ENCODE measurements around the gene PI4KA.

The PI4KA gene

GRCh38 chr22:20858615-20859416 is at the start of gene PI4KA, which contains the start of gene SNAP29:
Gene PI4KA (minus strand): TSS chr22:20858811. CDS start chr22:20858725, 86 bp downstream.
Gene SNAP29 (plus strand): TSS chr22:20859007. CDS start chr22:20859111, 104 bp downstream.
- Histone ChIP-seq H3K4me1 (ENCODE audit: control insufficient read depth, low read length) (peaks cover 21% of the 10 kb centered on the region), H3K9me3 (ENCODE audit: control insufficient read depth, insufficient read depth, low read length) (no peaks in the 10 kb centered on the region), H4K20me1 (ENCODE audit: control insufficient read depth, insufficient read depth, low read depth, low read length) (peaks cover 14% of the 10 kb centered on the region; the same call in 1 of the 2 replicates), H3K79me2 (ENCODE audit: control insufficient read depth, low read length) (peaks cover 61% of the 10 kb centered on the region), H3K27me3 (ENCODE audit: control insufficient read depth, low read length) (no peaks in the 10 kb centered on the region), H3K4me3 (ENCODE audit: low read length) (peak within 1 kb of the TSS; percentile 97), H3K27ac (ENCODE audit: low read depth, low read length) (peak within 1 kb of the TSS; percentile 48), H3F3A (ENCODE audit: control insufficient read depth, insufficient read depth) (no peaks in the 10 kb centered on the region), H3K4me2 (ENCODE audit: low read length) (peak within 1 kb of the TSS; percentile 94), H3K36me3 (ENCODE audit: control insufficient read depth, low read length) (no peaks in the 10 kb centered on the region; the same call in 1 of the 2 replicates), H3K9me2 (replicated peaks; ENCODE audit: control insufficient read depth, low read length) (no peaks in the 10 kb centered on the region)
- TF ChIP-seq EZH2phosphoT487 (IDR thresholded peaks at IDR 0.05; ENCODE audit: borderline replicate concordance, low read length) (no peak), CTCF (IDR thresholded peaks at IDR 0.05; ENCODE audit: low read depth, low read length, poor library complexity, severe bottlenecking) (no peak)

GRCh38 chr22:20906387-20906767 is 47.8 kb upstream of the PI4KA start:
- H3K4me3 ChIP-seq (ENCODE audit: low read length), result no peak overlapping the region
- no peaks in the 10 kb centered on the region for H3K4me1 ChIP-seq (ENCODE audit: control insufficient read depth, low read length)
- H3F3A ChIP-seq (ENCODE audit: control insufficient read depth, insufficient read depth), result no peaks in the 10 kb centered on the region
- TF ChIP-seq CTCF (IDR thresholded peaks at IDR 0.05; ENCODE audit: low read depth, low read length, poor library complexity, severe bottlenecking) (no peak), EZH2phosphoT487 (IDR thresholded peaks at IDR 0.05; ENCODE audit: borderline replicate concordance, low read length) (no peak)
- H3K4me2 ChIP-seq (ENCODE audit: low read length), result no peak overlapping the region
- H3K79me2 ChIP-seq (ENCODE audit: control insufficient read depth, low read length), result no peaks in the 10 kb centered on the region
- no peaks in the 10 kb centered on the region for H3K36me3 ChIP-seq (ENCODE audit: control insufficient read depth, low read length)
- peaks cover 16% of the 10 kb centered on the region for H3K27me3 ChIP-seq (ENCODE audit: control insufficient read depth, low read length)
- no peaks in the 10 kb centered on the region for H4K20me1 ChIP-seq (ENCODE audit: control insufficient read depth, insufficient read depth, low read depth, low read length)
- H3K27ac ChIP-seq (ENCODE audit: low read depth, low read length), result no peak overlapping the region
- H3K9me3 ChIP-seq (ENCODE audit: control insufficient read depth, insufficient read depth, low read length), result no peaks in the 10 kb centered on the region
- no peaks in the 10 kb centered on the region for H3K9me2 ChIP-seq (replicated peaks; ENCODE audit: control insufficient read depth, low read length)

- H3K4me1 ChIP-seq (ENCODE audit: control insufficient read depth, low read length), result no peaks in the 10 kb centered on the region
- H3K4me3 ChIP-seq (ENCODE audit: low read length), result no peak overlapping the region
- TF ChIP-seq EZH2phosphoT487 (IDR thresholded peaks at IDR 0.05; ENCODE audit: borderline replicate concordance, low read length) (no peak), CTCF (IDR thresholded peaks at IDR 0.05; ENCODE audit: low read depth, low read length, poor library complexity, severe bottlenecking) (no peak)
- H3K27me3 ChIP-seq (ENCODE audit: control insufficient read depth, low read length), result peaks cover 16% of the 10 kb centered on the region
- H3K27ac ChIP-seq (ENCODE audit: low read depth, low read length), result no peak overlapping the region
- H3K9me3 ChIP-seq (ENCODE audit: control insufficient read depth, insufficient read depth, low read length), result no peaks in the 10 kb centered on the region
- H3F3A ChIP-seq (ENCODE audit: control insufficient read depth, insufficient read depth), result no peaks in the 10 kb centered on the region
- H3K79me2 ChIP-seq (ENCODE audit: control insufficient read depth, low read length), result no peaks in the 10 kb centered on the region
- H3K36me3 ChIP-seq (ENCODE audit: control insufficient read depth, low read length), result no peaks in the 10 kb centered on the region
- H3K9me2 ChIP-seq (replicated peaks; ENCODE audit: control insufficient read depth, low read length), result no peaks in the 10 kb centered on the region
- H3K4me2 ChIP-seq (ENCODE audit: low read length), result no peak overlapping the region
- no peaks in the 10 kb centered on the region for H4K20me1 ChIP-seq (ENCODE audit: control insufficient read depth, insufficient read depth, low read depth, low read length)
These were observed 47.1 kb upstream of the PI4KA start for GRCh38 chr22:20905415-20906386.
